Activated naive CD4-positive, alpha-beta T cell treated with anti-CD3 and anti-CD28 coated beads, Interleukin-2, amount 10 ng/mL, durations not matched to agents 5 hours and 36 hours (primary cell): ENCODE data around the gene CSTF1. TPM values are rescaled to one million over a fixed set of nuclear protein-coding genes. Genes with fewer than 3 reads are reported as not detected.

Experiments used
- total RNA-seq, 2 experiments: library from RNA; stranded (reverse); gene quantifications; one replicate each; pipeline ENCODE4 v1.2.3, GENCODE V29; 2021

Gene CSTF1
- total RNA-seq = 10 to 100 TPM; 48.3 to 52.4 TPM

DNA sequence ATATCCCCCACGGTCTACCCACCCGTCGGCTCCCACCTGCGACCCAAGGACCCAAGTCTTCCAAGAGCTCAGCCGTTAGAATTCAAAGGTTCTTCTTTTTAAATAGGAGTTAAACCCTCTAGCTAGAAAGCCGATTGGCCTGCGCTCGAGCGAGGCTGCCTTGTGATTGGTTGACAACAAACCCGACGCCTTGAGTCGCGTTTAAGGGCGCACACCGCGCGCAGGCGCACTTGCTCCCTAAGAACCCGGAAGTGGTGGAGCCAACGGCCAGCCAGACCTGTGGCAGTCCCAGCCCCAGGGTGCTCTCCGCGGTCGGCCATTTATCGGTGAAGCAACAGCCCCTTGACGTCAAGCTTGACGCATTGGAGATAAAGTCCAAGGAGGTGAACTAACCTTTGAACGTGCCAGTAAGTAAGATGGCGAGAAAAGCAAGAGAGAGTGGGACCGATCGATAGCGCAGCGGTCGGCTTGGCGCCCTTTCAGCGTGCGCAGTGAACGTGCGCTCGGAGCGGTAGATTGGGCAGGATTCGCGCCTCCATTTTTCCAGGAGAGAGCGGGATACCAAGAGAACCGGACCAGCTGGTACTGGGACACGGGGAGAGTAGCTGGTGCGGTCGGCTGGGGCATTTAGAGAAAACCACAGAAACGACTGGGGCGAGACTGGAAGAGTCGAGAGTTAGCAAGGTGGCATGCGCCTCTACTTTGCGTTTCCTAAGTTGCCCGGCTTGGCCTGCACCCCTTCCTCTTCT is at the start of gene CSTF1, which contains the start of gene AURKA:
TSS of gene CSTF1 (plus strand) at position 514 of the 749 bp plus-strand sequence. CDS start 2,908 bp downstream, outside the sequence.
TSS of gene AURKA (minus strand) at position 84 of the 749 bp plus-strand sequence. CDS start 4,018 bp downstream, outside the sequence.

DNA sequence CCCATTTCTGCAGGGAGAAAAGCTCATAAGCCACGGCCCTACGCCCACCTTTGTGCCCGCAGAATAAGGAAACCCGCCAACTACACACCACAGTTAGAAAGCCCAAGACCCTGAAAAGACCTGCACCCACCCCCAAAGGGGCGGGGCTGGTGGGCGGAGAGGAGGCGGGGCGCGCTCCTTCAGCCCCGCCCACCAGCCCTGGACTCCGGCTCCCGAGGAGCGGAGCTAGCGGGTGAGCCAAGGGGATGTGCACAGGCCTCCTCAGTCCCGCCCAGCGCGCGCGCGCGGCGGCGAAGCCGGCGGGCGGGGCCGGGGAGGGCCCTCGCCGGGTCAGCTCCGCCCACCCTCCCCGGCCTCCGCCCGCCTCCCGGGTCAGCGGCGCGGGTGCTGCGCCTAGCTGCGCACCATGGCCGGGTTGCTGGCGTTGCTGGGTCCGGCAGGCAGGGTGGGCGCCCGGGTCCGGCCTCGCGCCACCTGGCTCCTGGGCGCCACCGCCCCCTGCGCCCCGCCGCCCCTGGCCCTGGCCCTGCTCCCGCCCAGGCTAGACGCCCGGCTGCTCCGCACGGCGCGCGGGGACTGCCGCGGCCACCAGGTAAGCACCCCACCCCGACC is 33.7 kb upstream of the CSTF1 start, which contains the start of gene FAM210B:
TSS of gene FAM210B (plus strand) at position 375 of the 612 bp plus-strand sequence. CDS start at position 407, 32 bp downstream.

DNA sequence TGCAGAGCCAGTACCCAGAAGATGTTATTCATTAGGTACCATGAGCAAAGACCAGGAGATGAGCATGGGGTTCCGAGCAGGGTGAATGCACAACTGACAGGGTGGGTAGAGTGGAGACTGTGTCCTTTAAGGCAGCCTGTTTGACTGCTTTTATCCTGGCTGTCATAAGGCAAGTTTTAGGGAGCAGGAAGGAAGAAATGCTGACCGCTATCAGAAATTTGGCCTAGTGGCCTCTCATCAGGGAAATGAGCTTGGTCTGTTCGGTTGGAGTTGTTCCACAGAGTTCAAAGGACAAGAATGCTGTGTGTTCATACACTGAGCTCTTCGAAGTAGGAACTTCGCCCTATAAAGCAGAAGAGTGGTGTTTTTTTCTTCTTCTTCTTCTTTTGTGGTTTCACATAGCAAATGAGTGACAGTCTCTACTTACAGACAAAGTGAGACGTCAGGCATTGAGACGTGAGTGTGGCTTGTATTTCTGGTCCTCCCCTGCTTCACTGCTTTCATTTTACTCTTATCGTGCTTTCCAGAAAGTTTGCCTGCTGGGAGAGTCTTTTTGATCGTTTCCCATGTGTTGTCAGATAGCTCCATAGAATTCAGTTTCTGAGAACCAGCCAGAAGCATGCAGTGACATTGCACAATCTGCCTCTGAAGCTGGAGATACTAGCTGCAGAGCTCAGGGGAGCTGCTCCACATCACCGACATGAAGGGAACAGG is 19.5 kb downstream of the CSTF1 start, which contains the start of gene CASS4:
TSS of gene CASS4 (plus strand) at position 502 of the 714 bp plus-strand sequence. CDS start at position 701, 199 bp downstream.

Other genes with a start within 250 kb of the CSTF1 start
- not detected for gene MC3R, start 143.9 kb upstream of the CSTF1 start, total RNA-seq
- 10 to 100 TPM; 10.4 to 10.8 TPM for gene FAM210B, start 33.7 kb upstream of the CSTF1 start, total RNA-seq
- 10 to 100 TPM; 44.1 to 44.5 TPM for gene AURKA, start 430 bp upstream of the CSTF1 start, total RNA-seq
- gene CASS4, start 19.6 kb downstream of the CSTF1 start, total RNA-seq = 1 to 10 TPM; 5.8 to 5.9 TPM
- gene RTF2, start 76.0 kb downstream of the CSTF1 start, total RNA-seq = 10 to 100 TPM; 95.4 to 98.4 TPM
- 1 to 10 TPM; 2.4 TPM for gene FAM209A, start 132.1 kb downstream of the CSTF1 start, total RNA-seq
- 1 to 10 TPM; 1.1 to 1.3 TPM for gene FAM209B, start 140.6 kb downstream of the CSTF1 start, total RNA-seq
- not detected for gene TFAP2C, start 236.7 kb downstream of the CSTF1 start, total RNA-seq